ENCODE results near the gene CBR1. TPM values are rescaled to one million over a fixed set of nuclear protein-coding genes. Genes with fewer than 3 reads are reported as not detected.

Gene CBR1
- polyA plus RNA-seq, 1 donor from 2014 or later, result 9.2 TPM

GRCh38 chr21:36028127-36029069 lies 41.4 kb upstream of the CBR1 start:
- Histone ChIP-seq H2AFZ (ENCODE audit: low read depth, low read length) (no peak overlapping the region), H3K36me3 (ENCODE audit: insufficient read depth, low read length) (no peaks in the 10 kb centered on the region), H4K20me1 (ENCODE audit: insufficient read depth) (no peaks in the 10 kb centered on the region), H3K79me2 (replicated peaks; ENCODE audit: insufficient read depth, low read length) (no peaks in the 10 kb centered on the region), H3K27me3 (ENCODE audit: insufficient read depth, low read depth, low read length) (no peaks in the 10 kb centered on the region), H3K4me2 (ENCODE audit: low read length) (no peak overlapping the region), H3K4me3 (ENCODE audit: low read length) (no peak overlapping the region), H3K9ac (ENCODE audit: low read length) (no peak overlapping the region), H3K9me3 (ENCODE audit: low read length) (no peaks in the 10 kb centered on the region), H3F3A (ENCODE audit: insufficient read depth, low read length, poor library complexity, severe bottlenecking) (no peaks in the 10 kb centered on the region), H3K27ac (ENCODE audit: low read length) (no peak overlapping the region), H3K9me2 (ENCODE audit: insufficient read depth, low read length) (no peaks in the 10 kb centered on the region)
- peak; percentile 98 for TF ChIP-seq RAD21 (conservative IDR thresholded peaks at IDR 0.05)
- no peak for TF ChIP-seq MXI1 (conservative IDR thresholded peaks at IDR 0.05; ENCODE audit: poor library complexity, severe bottlenecking)
- TF ChIP-seq SMC3 (conservative IDR thresholded peaks at IDR 0.05; ENCODE audit: poor library complexity), result peak; percentile 93
- no peak for TF ChIP-seq TAF1 (IDR thresholded peaks at IDR 0.05; ENCODE audit: low read depth)
- TF ChIP-seq POLR2AphosphoS5 (IDR thresholded peaks at IDR 0.05), result no peak
- no peak for TF ChIP-seq EP300 (conservative IDR thresholded peaks at IDR 0.05; ENCODE audit: poor library complexity, severe bottlenecking)
- TF ChIP-seq CTCF (IDR thresholded peaks at IDR 0.05; ENCODE audit: poor library complexity, severe bottlenecking), result peak; percentile 96
- no peak for TF ChIP-seq REST (IDR thresholded peaks at IDR 0.05; ENCODE audit: borderline replicate concordance)
- no peak for TF ChIP-seq EZH2 (IDR thresholded peaks at IDR 0.05; ENCODE audit: borderline replicate concordance, insufficient read depth, low read length, poor library complexity, severe bottlenecking)

DNA sequence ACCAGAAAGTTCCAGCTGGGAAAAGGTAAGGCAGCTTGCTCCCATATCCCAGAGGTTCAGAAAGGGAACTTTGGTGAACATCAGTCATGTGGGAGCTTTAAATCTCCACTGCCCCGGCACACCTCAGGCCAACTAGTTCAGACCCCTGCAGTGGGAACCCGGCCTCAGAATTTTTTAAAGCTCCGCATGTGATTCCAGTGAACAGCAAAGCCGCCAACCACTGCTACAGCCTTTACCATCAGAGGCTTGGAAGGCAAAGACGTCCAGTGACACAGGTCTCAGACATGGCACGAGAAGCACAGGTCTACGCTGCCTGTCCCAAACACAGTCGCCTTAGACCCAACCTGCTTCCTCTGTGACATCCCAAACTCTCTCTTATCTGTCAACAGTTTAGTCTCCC lies 40.5 kb upstream of the CBR1 start:
- Histone ChIP-seq H3K4me3 (ENCODE audit: low read length) (no peak overlapping the region), H3K27me3 (ENCODE audit: insufficient read depth, low read depth, low read length) (no peaks in the 10 kb centered on the region), H3K27ac (ENCODE audit: low read length) (no peak overlapping the region), H3K9me2 (ENCODE audit: insufficient read depth, low read length) (no peaks in the 10 kb centered on the region), H3K4me2 (ENCODE audit: low read length) (no peak overlapping the region), H3K9me3 (ENCODE audit: low read length) (no peaks in the 10 kb centered on the region), H3K79me2 (replicated peaks; ENCODE audit: insufficient read depth, low read length) (no peaks in the 10 kb centered on the region), H3K36me3 (ENCODE audit: insufficient read depth, low read length) (no peaks in the 10 kb centered on the region), H4K20me1 (ENCODE audit: insufficient read depth) (no peaks in the 10 kb centered on the region), H3K9ac (ENCODE audit: low read length) (no peak overlapping the region), H2AFZ (ENCODE audit: low read depth, low read length) (no peak overlapping the region), H3F3A (ENCODE audit: insufficient read depth, low read length, poor library complexity, severe bottlenecking) (no peaks in the 10 kb centered on the region)
- no peak for TF ChIP-seq TAF1 (IDR thresholded peaks at IDR 0.05; ENCODE audit: low read depth)
- no peak for TF ChIP-seq EP300 (conservative IDR thresholded peaks at IDR 0.05; ENCODE audit: poor library complexity, severe bottlenecking)
- TF ChIP-seq RAD21 (conservative IDR thresholded peaks at IDR 0.05), result no peak
- TF ChIP-seq SMC3 (conservative IDR thresholded peaks at IDR 0.05; ENCODE audit: poor library complexity), result no peak
- TF ChIP-seq CTCF (IDR thresholded peaks at IDR 0.05; ENCODE audit: poor library complexity, severe bottlenecking), result no peak
- TF ChIP-seq REST (IDR thresholded peaks at IDR 0.05; ENCODE audit: borderline replicate concordance), result no peak
- no peak for TF ChIP-seq MXI1 (conservative IDR thresholded peaks at IDR 0.05; ENCODE audit: poor library complexity, severe bottlenecking)
- TF ChIP-seq POLR2AphosphoS5 (IDR thresholded peaks at IDR 0.05), result no peak
- TF ChIP-seq EZH2 (IDR thresholded peaks at IDR 0.05; ENCODE audit: borderline replicate concordance, insufficient read depth, low read length, poor library complexity, severe bottlenecking), result no peak
